ENCODE results near the gene OMP. TPM values are rescaled to one million over a fixed set of nuclear protein-coding genes. Genes with fewer than 3 reads are reported as not detected.

Gene OMP
- total RNA-seq, 6 experiments from 2014 or later = 1.0 to 4.2 (median 2.0) TPM; not detected in 1

- Histone ChIP-seq H3K4me3 (no peak overlapping the region), H3K9me3 (no peaks in the 10 kb centered on the region), H3K27ac (no peak overlapping the region), H3K36me3 (peaks cover 0 to 10% (median 0%) of the 10 kb centered on the region in 4 donors), H3K4me1 (peaks cover 0 to 16% (median 5%) of the 10 kb centered on the region in 4 donors), H3K27me3 (no peaks in the 10 kb centered on the region)
- WGBS (ENCODE audit: insufficient coverage, low coverage, low lambda C conversion rate, missing lambda C conversion rate) = 83% methylated on average over 9 of the region's 14 CpGs
- TF ChIP-seq POLR2A (IDR thresholded peaks at IDR 0.05) (no peak), CTCF (IDR thresholded peaks at IDR 0.05) (no peak)
- intact Hi-C loops (cut with DNase I) = no loop called here
- peak in 2 of 3 donors; percentile 13 to 47 for DNase-seq
- ATAC-seq = no peak
Measured at GRCh38 chr11:77100166-77101042, 2.2 kb upstream of the OMP start.

GRCh38 chr11:77101043-77101537 lies 1.6 kb upstream of the OMP start:
- H3K27me3 ChIP-seq = no peaks in the 10 kb centered on the region
- TF ChIP-seq CTCF (IDR thresholded peaks at IDR 0.05) (peak in 3 of 4 donors; percentile 33 to 38 (median 36)), POLR2A (IDR thresholded peaks at IDR 0.05) (no peak)
- H3K4me1 ChIP-seq = peaks cover 0 to 11% (median 3%) of the 10 kb centered on the region in 4 donors
- ATAC-seq = no peak
- no peaks in the 10 kb centered on the region for H3K9me3 ChIP-seq
- no peak overlapping the region for H3K4me3 ChIP-seq
- DNase-seq = no peak
- WGBS (ENCODE audit: insufficient coverage, low coverage, low lambda C conversion rate, missing lambda C conversion rate) = 83% methylated on average over 5 of the region's 5 CpGs
- H3K27ac ChIP-seq = no peak overlapping the region
- intact Hi-C loops (cut with DNase I) = no loop called here
- peaks cover 0 to 10% (median 0%) of the 10 kb centered on the region in 4 donors for H3K36me3 ChIP-seq

GRCh38 chr11:77103319-77103718 lies 679 bp downstream of the OMP start:
- intact Hi-C loops (cut with DNase I) = no loop called here
- DNase-seq = no peak
- no peak for ATAC-seq
- Histone ChIP-seq H3K9me3 (no peaks in the 10 kb centered on the region), H3K4me1 (peaks cover 0 to 21% (median 5%) of the 10 kb centered on the region in 4 donors), H3K27me3 (no peaks in the 10 kb centered on the region), H3K4me3 (no peak overlapping the region), H3K36me3 (peaks cover 0 to 10% (median 0%) of the 10 kb centered on the region in 4 donors), H3K27ac (no peak overlapping the region)
- TF ChIP-seq CTCF (IDR thresholded peaks at IDR 0.05) (no peak), POLR2A (IDR thresholded peaks at IDR 0.05) (no peak)
- 63% methylated on average over 2 of the region's 2 CpGs for WGBS (ENCODE audit: insufficient coverage, low coverage, low lambda C conversion rate, missing lambda C conversion rate)

GRCh38 chr11:77104727-77105126 lies 2.1 kb downstream of the OMP start:
- DNase-seq (no peak), ATAC-seq (no peak)
- WGBS (ENCODE audit: insufficient coverage, low coverage, low lambda C conversion rate, missing lambda C conversion rate) = no CpG with 5 or more reads among the region's 8 CpGs
- TF ChIP-seq POLR2A (IDR thresholded peaks at IDR 0.05) (no peak), CTCF (IDR thresholded peaks at IDR 0.05) (no peak)
- H3K9me3 ChIP-seq = no peaks in the 10 kb centered on the region
- H3K27me3 ChIP-seq = no peaks in the 10 kb centered on the region
- intact Hi-C loops (cut with DNase I) = no loop called here
- H3K27ac ChIP-seq = no peak overlapping the region
- H3K4me1 ChIP-seq = peaks cover 0 to 21% (median 5%) of the 10 kb centered on the region in 4 donors
- peaks cover 0 to 10% (median 0%) of the 10 kb centered on the region in 4 donors for H3K36me3 ChIP-seq
- H3K4me3 ChIP-seq = no peak overlapping the region
